ENCODE measurements around the gene ZFPL1. TPM values are rescaled to one million over a fixed set of nuclear protein-coding genes. Genes with fewer than 3 reads are reported as not detected.

Gene ZFPL1
- total RNA-seq, 3 donors from 2014 or later: 36.3 to 50.6 (median 42.6) TPM

DNA sequence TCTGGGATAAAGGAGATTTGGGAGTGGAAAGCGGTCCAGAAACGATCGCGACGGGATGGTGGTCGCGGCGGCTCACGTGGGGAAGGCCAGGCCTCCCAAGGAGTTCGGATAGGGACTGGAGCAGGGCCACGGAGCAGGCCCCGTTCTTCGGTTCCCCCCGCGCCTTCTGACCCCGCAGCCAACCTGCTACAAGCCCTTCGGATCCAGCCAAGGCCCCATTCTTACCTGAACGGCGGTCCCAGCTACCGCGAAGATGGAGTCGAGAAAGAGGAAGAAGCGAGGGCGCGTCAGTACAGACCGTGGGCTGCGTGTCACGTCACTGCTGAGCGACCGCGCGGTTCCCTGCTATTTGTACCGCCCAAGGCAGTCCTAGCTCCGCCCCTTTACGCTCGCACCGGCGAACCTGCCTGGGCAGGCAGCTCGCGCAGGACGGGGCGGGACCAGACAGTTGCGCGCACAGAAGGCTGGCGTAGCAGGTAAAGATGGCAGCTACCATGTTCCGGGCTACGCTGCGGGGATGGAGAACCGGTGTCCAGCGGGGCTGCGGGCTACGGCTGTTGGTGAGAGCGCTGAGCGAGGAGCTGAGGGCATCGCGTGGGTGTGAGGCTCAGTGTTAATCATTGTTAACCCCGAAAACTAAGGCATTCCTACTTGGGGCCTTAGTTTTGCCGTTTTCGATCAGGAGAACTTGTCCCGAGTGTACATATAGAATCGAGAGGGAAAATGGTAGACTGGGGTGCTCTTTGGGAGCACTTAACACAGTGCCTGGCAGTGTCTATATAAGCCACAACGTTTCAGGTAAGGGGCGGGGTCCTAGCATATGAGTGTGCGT is 38.1 kb downstream of the ZFPL1 start, which contains the start of the genes FAU and MRPL49:
Gene FAU, minus strand, starts transcription at position 270 of the 832 bp plus-strand sequence. CDS start 321 bp downstream, outside the sequence.
Gene MRPL49, plus strand, starts transcription at position 457 of the 832 bp plus-strand sequence. Its CDS starts 26 bp downstream, at position 483.
- Histone ChIP-seq H3K9me3 (no peaks in the 10 kb centered on the region), H3K4me1 (ENCODE audit: low read depth) (peaks cover 23% of the 10 kb centered on the region), H3K4me3 (peak within 1 kb of the TSS; percentile 64), H3K36me3 (ENCODE audit: low read depth) (peaks cover 14% of the 10 kb centered on the region)
- intact Hi-C loops (cut with DNase I, micrococcal nuclease): no loop called here
- DNase-seq (peak; percentile 98 to 100 (median 100)), ATAC-seq (peak; percentile 83)
- no peak for TF ChIP-seq CTCF (IDR thresholded peaks at IDR 0.05)

DNA sequence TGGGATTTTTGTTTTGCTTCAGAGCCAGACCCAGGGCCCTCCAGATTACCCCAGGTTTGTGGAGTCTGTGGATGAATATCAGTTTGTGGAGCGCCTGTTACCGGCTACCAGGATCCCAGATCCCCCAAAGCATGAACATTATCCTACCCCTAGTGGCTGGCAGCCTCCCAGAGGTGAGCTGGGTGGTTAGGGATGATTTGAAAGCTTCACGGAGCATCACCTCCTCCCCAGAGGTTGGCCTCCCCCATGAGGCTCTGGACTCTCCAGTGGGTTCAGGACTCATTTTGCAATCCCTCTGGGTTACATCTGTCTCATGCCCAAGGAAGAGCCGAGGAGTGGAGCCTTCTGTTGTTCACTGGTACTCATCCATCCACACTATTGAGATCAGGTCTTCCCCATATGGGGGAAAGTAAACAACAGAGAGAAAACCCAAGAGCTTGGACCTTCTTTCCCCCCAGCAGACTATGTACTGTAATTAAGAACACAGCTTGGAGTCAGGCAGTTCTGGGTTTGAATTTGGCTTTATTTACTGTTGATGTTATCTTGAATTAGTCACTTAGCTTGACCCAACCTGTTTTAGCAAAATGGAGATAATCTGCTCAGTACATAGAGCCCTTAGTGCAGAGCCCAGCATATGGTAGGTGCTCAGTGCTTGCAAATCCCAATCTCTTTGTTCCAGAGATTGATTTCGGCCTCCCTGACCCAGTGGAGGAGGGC is 40.6 kb downstream of the ZFPL1 start:
- intact Hi-C loops (cut with DNase I, micrococcal nuclease): no loop called here
- ATAC-seq (no peak), DNase-seq (no peak)

GRCh38 chr11:65125197-65126056 is 41.4 kb downstream of the ZFPL1 start:
- peaks cover 21% of the 10 kb centered on the region for H3K36me3 ChIP-seq (ENCODE audit: low read depth)
- intact Hi-C loops (cut with DNase I, micrococcal nuclease): no loop called here
- ATAC-seq (no peak), DNase-seq (no peak)
- H3K4me3 ChIP-seq: no peak overlapping the region
- peaks cover 22% of the 10 kb centered on the region for H3K4me1 ChIP-seq (ENCODE audit: low read depth)
- TF ChIP-seq CTCF (IDR thresholded peaks at IDR 0.05): no peak
- no peaks in the 10 kb centered on the region for H3K9me3 ChIP-seq

More for the DNA sequence above, 40.6 kb downstream of the ZFPL1 start:
- Histone ChIP-seq H3K36me3 (ENCODE audit: low read depth) (peaks cover 18% of the 10 kb centered on the region), H3K4me1 (ENCODE audit: low read depth) (peaks cover 23% of the 10 kb centered on the region), H3K4me3 (no peak overlapping the region), H3K9me3 (no peaks in the 10 kb centered on the region)
- TF ChIP-seq CTCF (IDR thresholded peaks at IDR 0.05): no peak

DNA sequence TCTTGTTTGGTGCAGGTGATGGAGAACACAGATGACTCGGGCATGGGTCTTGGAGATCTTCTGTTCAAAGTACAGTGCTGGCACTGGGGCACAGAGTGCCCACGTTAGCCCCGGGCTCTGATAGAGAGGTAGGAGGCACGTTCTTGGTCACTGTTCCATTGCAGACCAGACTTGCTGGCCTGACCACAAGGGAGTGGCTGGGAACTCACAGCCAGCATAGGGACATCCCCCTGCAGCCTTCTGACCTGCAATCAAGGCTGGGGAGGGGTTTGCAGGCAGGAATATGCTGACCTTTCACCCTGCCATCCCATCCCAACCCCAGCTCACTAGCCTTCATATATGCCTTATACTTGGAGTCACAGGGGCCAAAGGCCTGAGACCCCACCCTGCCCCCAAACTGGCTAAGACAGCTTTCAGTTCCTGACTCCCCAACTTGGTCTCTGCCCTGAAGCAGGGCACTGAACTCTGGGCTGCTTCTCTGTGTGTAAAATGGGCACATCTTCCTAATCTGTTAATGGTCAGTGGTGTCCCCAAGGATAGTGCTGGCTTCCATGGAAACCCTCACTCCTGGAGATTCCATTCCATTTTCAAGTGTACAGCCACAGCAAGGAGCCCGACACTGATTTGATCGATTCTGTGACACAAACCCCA is 42.7 kb downstream of the ZFPL1 start:
- no peak for ATAC-seq
- DNase-seq: peak in 1 of 3 donors; percentile 19
- no peak for TF ChIP-seq CTCF (IDR thresholded peaks at IDR 0.05)
- H3K4me3 ChIP-seq: no peak overlapping the region
- peaks cover 26% of the 10 kb centered on the region for H3K36me3 ChIP-seq (ENCODE audit: low read depth)
- peaks cover 12% of the 10 kb centered on the region for H3K4me1 ChIP-seq (ENCODE audit: low read depth)
- intact Hi-C loops (cut with DNase I, micrococcal nuclease): no loop called here
- H3K9me3 ChIP-seq: no peaks in the 10 kb centered on the region

Data from mucosa of descending colon (tissue), 3 donors.